ENCODE data around the gene SUPT4H1. TPM values are rescaled to one million over a fixed set of nuclear protein-coding genes. Genes with fewer than 3 reads are reported as not detected.

SUPT4H1 gene
- total RNA-seq, 1 experiment from 2014 or later = 74.8 TPM

GRCh38 chr17:58329035-58329809 lies 22.8 kb downstream of the SUPT4H1 start:
- Histone ChIP-seq H3K9me2 (ENCODE audit: insufficient read depth) (no peaks in the 10 kb centered on the region), H3F3A (ENCODE audit: insufficient read depth, low read depth) (no peaks in the 10 kb centered on the region), H3K4me2 (no peak overlapping the region), H3K36me3 (ENCODE audit: low read depth) (no peaks in the 10 kb centered on the region), H3K4me3 (no peak overlapping the region), H3K4me1 (replicated peaks; ENCODE audit: insufficient read depth) (no peaks in the 10 kb centered on the region), H4K20me1 (ENCODE audit: insufficient read depth) (no peaks in the 10 kb centered on the region), H3K27ac (no peak overlapping the region), H2AFZ (no peak overlapping the region), H3K27me3 (ENCODE audit: insufficient read depth, low read depth) (peaks cover 54% of the 10 kb centered on the region), H3K9me3 (ENCODE audit: insufficient read depth, low read depth) (no peaks in the 10 kb centered on the region), H3K79me2 (ENCODE audit: low read depth) (no peaks in the 10 kb centered on the region)
- ChIA-PET POLR2A (ENCODE audit: unreplicated experiment) (no interaction called here), CTCF (no interaction called here)
- DNase-seq = no peak
- TF ChIP-seq EZH2 (IDR thresholded peaks at IDR 0.05; ENCODE audit: low read depth) (0 out of 2 replicates have a peak, but pooled peaks have one; percentile 19), CTCF (conservative IDR thresholded peaks at IDR 0.05) (no peak)
- intact Hi-C loops (cut with micrococcal nuclease; ENCODE audit: unreplicated experiment) = no loop called here
- no TSS peak for BruUV-seq (replicated peaks)

GRCh38 chr17:58328195-58329034 lies 23.6 kb downstream of the SUPT4H1 start, which contains the start of gene TSPOAP1:
TSPOAP1 (minus strand) TSS chr17:58328795; CDS start chr17:58327920, 875 bp downstream.
- Histone ChIP-seq H3K4me3 (no peak within 1 kb of the TSS), H3K9me2 (ENCODE audit: insufficient read depth) (no peaks in the 10 kb centered on the region), H3K27ac (no peak within 1 kb of the TSS), H3K9me3 (ENCODE audit: insufficient read depth, low read depth) (no peaks in the 10 kb centered on the region), H3K4me2 (no peak within 1 kb of the TSS), H3K4me1 (replicated peaks; ENCODE audit: insufficient read depth) (no peaks in the 10 kb centered on the region), H3F3A (ENCODE audit: insufficient read depth, low read depth) (no peaks in the 10 kb centered on the region), H3K36me3 (ENCODE audit: low read depth) (no peaks in the 10 kb centered on the region), H3K27me3 (ENCODE audit: insufficient read depth, low read depth) (peaks cover 62% of the 10 kb centered on the region), H2AFZ (no peak within 1 kb of the TSS), H4K20me1 (ENCODE audit: insufficient read depth) (no peaks in the 10 kb centered on the region), H3K79me2 (ENCODE audit: low read depth) (no peaks in the 10 kb centered on the region)
- ChIA-PET POLR2A (ENCODE audit: unreplicated experiment) (no interaction called here), CTCF (no interaction called here)
- no TSS peak for BruUV-seq (replicated peaks)
- DNase-seq = no peak
- intact Hi-C loops (cut with micrococcal nuclease; ENCODE audit: unreplicated experiment) = no loop called here
- no peak for TF ChIP-seq CTCF (conservative IDR thresholded peaks at IDR 0.05)
- no peak for TF ChIP-seq EZH2 (IDR thresholded peaks at IDR 0.05; ENCODE audit: low read depth)

GRCh38 chr17:58327363-58328194 lies 24.4 kb downstream of the SUPT4H1 start:
- TF ChIP-seq EZH2 (IDR thresholded peaks at IDR 0.05; ENCODE audit: low read depth) = no peak
- no peak for TF ChIP-seq CTCF (conservative IDR thresholded peaks at IDR 0.05)
- Histone ChIP-seq H2AFZ (no peak overlapping the region), H4K20me1 (ENCODE audit: insufficient read depth) (no peaks in the 10 kb centered on the region), H3K27ac (no peak overlapping the region), H3K4me2 (no peak overlapping the region), H3K27me3 (ENCODE audit: insufficient read depth, low read depth) (peaks cover 70% of the 10 kb centered on the region), H3K4me1 (replicated peaks; ENCODE audit: insufficient read depth) (no peaks in the 10 kb centered on the region), H3K79me2 (ENCODE audit: low read depth) (no peaks in the 10 kb centered on the region), H3K4me3 (no peak overlapping the region), H3K36me3 (ENCODE audit: low read depth) (no peaks in the 10 kb centered on the region), H3K9me2 (ENCODE audit: insufficient read depth) (no peaks in the 10 kb centered on the region), H3K9me3 (ENCODE audit: insufficient read depth, low read depth) (no peaks in the 10 kb centered on the region), H3F3A (ENCODE audit: insufficient read depth, low read depth) (no peaks in the 10 kb centered on the region)
- intact Hi-C loops (cut with micrococcal nuclease; ENCODE audit: unreplicated experiment) = no loop called here
- no peak for DNase-seq
- ChIA-PET CTCF (no interaction called here), POLR2A (ENCODE audit: unreplicated experiment) (interaction anchor here (0.5 kb wide), 1 partner anchor 141 kb away, joined by 3 read pairs; no protein-coding TSS in a partner anchor)
- no TSS peak for BruUV-seq (replicated peaks)
